ENCODE results near the gene ARID3C. TPM values are rescaled to one million over a fixed set of nuclear protein-coding genes. Genes with fewer than 3 reads are reported as not detected.
A peak's percentile ranks its signal among the peaks of the same experiment; 100 is the strongest.

ARID3C gene
- total RNA-seq, 1 donor from 2014 or later, result 0.23 TPM

DNA sequence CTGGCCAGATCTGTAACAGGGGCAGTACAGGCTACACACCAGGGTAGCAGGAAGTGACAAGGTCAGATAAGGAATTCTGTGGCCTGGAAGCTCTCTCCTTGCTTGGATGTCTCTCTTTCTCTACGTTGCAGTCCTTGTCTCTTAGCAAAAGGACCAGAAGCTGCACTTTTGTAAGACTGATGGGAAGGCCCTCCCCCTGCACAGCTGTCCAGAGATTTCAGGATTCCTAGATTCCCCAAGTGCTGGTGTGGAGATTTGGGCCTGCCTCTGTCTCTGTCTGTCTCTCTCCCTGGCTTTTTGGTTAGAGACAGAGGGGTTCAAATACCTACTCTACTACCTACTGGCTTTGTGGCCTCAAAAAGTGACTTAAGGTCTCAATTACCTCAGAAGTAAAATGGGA lies 29.3 kb downstream of the ARID3C start:
- no peak overlapping the region for H3K4me3 Mint-ChIP-seq
- no peak overlapping the region for H3K27ac Mint-ChIP-seq
- peaks cover 15% of the 10 kb centered on the region for H3K27me3 Mint-ChIP-seq (ENCODE audit: insufficient read depth)
- no peaks in the 10 kb centered on the region for H3K9me3 Mint-ChIP-seq
- H3K4me1 Mint-ChIP-seq (ENCODE audit: low read depth), result no peaks in the 10 kb centered on the region
- no peak for DNase-seq (ENCODE audit: low spot score)
- no peaks in the 10 kb centered on the region for H3K36me3 Mint-ChIP-seq (ENCODE audit: low read depth)
- intact Hi-C loops (cut with micrococcal nuclease), result no loop called here

DNA sequence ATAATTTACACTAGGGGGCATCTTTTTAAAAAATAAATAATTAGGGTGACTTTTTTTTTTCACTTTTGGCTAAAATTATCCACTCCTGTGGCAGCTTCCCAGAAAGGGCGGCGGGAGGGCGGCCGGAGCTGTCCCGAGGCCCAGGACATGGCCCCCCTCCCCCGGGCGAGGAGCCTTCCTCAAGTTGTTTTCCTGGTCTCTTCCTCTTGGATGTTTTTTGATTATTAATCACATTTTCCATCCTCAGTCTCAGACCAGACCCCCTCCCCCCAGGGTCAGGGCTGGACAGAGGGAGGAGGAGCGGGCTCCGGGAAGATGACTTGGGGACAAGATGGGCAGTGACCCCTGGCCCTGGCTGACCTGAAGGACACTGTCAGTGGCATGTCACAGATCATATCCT lies 34.7 kb downstream of the ARID3C start:
- intact Hi-C loops (cut with micrococcal nuclease), result loop anchor here (5.0 kb wide), 1 partner anchor 137 kb away; the partner anchor contains the start of genes DNAI1 and FAM219A
- Mint-ChIP-seq H3K36me3 (ENCODE audit: low read depth) (no peaks in the 10 kb centered on the region), H3K9me3 (no peaks in the 10 kb centered on the region), H3K27me3 (ENCODE audit: insufficient read depth) (peaks cover 43% of the 10 kb centered on the region), H3K4me1 (ENCODE audit: low read depth) (peaks cover 6% of the 10 kb centered on the region), H3K27ac (no peak overlapping the region), H3K4me3 (no peak overlapping the region)
- no peak for DNase-seq (ENCODE audit: low spot score)

DNA sequence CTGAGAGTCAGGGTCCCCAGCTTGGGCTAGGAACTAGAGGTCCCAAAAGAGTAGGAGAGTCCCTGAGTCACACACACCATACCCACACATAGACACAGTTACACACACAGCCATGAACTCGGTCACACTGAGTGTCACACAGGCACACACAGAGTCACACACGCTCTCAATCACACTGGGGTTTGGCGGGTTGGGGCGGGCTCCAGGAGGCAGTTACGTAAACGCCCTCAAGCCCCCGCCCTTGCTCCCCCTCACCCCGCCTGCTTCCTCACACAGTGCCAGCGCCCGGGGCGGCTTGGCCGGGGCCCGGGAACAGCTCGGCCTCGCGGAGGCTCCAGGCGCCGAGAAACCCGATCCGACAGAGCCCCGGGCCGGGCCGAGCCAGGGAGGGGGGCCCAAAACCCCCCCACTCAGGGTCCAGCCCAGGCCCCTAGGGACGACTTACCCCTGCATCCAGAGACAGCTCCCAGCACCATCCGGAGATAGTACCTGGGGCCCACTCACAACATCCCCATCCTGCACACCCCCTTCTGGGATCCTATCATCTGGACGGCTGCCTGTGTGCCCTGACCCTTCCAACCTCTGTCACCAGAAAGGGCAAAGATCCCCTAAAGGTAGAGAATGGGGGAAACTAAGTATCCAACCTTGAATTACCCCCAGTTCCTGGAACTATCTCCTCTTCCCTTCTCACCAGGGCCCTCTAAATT lies 35.8 kb downstream of the ARID3C start:
- no peak for DNase-seq (ENCODE audit: low spot score)
- intact Hi-C loops (cut with micrococcal nuclease), result loop anchor here (5.0 kb wide), 1 partner anchor 136 kb away; the partner anchor contains the start of genes DNAI1 and FAM219A
- H3K27me3 Mint-ChIP-seq (ENCODE audit: insufficient read depth), result peaks cover 54% of the 10 kb centered on the region
- peak overlapping the region; percentile 50 for H3K4me3 Mint-ChIP-seq
- H3K27ac Mint-ChIP-seq, result no peak overlapping the region
- no peaks in the 10 kb centered on the region for H3K9me3 Mint-ChIP-seq
- peaks cover 1% of the 10 kb centered on the region for H3K36me3 Mint-ChIP-seq (ENCODE audit: low read depth)
- peaks cover 15% of the 10 kb centered on the region for H3K4me1 Mint-ChIP-seq (ENCODE audit: low read depth)

DNA sequence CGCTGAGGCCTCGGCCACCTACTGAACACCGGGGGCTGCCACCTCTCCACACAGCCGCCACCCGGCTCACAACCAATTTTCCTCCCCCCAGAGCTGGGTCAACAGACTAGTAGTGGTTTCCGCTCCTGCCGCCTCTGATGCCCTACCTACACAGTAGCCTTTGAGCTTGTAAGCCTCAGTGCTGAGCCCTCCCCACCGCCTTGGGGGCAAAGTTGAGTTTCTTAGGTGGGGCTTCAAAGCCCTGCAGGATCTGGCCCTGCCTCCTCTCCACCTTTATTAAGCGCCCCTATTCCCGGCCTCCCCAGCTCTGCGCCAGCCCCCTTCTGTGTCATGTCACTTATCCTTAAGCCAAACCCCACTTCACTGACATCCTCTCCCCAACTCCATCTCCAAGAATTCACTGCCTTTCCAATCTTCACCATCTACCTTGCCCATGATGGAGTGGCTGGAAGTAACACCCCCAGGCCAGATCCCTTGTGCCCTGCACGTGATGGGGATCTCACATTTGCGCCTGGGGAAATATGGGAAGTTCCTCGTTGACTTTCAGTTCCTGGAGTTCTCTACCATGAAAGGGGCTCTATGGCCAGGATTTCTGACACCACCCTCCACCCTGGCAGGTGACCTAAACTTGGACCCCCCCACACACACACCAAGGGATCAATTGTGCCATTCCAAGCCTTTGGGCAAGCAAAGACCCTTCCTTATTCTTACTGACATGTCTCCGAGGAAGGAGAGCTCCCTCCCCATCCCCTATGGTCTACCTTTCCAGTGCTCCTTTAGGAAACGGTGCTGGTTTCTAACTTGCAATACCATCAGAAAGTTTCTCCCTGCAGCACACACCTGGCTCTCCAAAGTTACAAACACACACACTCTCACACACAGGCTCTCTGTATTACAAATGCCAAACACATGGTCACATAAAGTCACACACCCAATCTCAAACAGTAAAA lies 36.7 kb downstream of the ARID3C start:
- Mint-ChIP-seq H3K9me3 (no peaks in the 10 kb centered on the region), H3K36me3 (ENCODE audit: low read depth) (peaks cover 1% of the 10 kb centered on the region), H3K27me3 (ENCODE audit: insufficient read depth) (peaks cover 62% of the 10 kb centered on the region), H3K27ac (peak overlapping the region; percentile 12), H3K4me3 (peak overlapping the region; percentile 50), H3K4me1 (ENCODE audit: low read depth) (peaks cover 15% of the 10 kb centered on the region)
- DNase-seq (ENCODE audit: low spot score), result no peak
- intact Hi-C loops (cut with micrococcal nuclease), result loop anchor here (1.0 to 5.0 kb wide), 5 partner anchors 44 to 188 kb away; partner anchors contain the start of genes DNAI1, ENHO and FAM219A

DNA sequence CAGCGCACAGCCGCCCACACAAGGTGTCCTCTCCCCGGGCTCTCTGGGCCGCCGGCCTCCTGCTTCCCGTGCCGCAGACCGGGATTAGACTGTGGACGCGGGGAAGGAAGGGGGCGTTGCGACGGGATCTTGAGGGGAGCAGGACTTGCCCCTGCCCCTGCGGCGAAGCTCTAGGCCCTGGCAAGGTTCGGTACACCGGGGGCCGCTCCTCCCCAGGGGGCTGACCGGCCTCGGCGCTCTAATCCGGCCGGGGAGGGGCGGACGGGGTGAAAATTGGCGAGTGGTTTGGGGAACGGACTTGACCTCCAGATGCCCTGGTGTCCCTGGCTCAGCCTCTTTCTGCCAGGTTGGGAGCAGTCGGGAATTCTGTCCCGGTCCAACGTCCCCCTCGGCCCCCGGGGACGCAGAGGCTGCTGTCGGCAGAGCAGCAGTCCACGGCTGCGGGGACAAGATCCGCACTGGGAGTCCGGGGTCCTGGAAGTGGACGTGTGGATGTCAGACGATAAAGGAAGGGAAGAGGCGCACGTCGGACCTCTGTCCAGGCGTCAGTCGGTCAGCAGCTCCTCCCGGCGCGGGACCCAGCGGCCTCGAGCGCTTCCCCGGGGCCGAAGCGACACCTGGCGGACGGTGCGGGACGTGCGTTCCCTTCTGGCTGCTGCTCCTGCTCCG lies 37.5 kb downstream of the ARID3C start:
- Mint-ChIP-seq H3K36me3 (ENCODE audit: low read depth) (peaks cover 1% of the 10 kb centered on the region), H3K4me3 (peak overlapping the region; percentile 21), H3K9me3 (no peaks in the 10 kb centered on the region), H3K27me3 (ENCODE audit: insufficient read depth) (peaks cover 68% of the 10 kb centered on the region), H3K27ac (no peak overlapping the region), H3K4me1 (ENCODE audit: low read depth) (peaks cover 15% of the 10 kb centered on the region)
- intact Hi-C loops (cut with micrococcal nuclease), result loop anchor here (1.0 to 5.0 kb wide), 5 partner anchors 43 to 187 kb away; partner anchors contain the start of genes DNAI1, ENHO and FAM219A
- peak; percentile 67 for DNase-seq (ENCODE audit: low spot score)

DNA sequence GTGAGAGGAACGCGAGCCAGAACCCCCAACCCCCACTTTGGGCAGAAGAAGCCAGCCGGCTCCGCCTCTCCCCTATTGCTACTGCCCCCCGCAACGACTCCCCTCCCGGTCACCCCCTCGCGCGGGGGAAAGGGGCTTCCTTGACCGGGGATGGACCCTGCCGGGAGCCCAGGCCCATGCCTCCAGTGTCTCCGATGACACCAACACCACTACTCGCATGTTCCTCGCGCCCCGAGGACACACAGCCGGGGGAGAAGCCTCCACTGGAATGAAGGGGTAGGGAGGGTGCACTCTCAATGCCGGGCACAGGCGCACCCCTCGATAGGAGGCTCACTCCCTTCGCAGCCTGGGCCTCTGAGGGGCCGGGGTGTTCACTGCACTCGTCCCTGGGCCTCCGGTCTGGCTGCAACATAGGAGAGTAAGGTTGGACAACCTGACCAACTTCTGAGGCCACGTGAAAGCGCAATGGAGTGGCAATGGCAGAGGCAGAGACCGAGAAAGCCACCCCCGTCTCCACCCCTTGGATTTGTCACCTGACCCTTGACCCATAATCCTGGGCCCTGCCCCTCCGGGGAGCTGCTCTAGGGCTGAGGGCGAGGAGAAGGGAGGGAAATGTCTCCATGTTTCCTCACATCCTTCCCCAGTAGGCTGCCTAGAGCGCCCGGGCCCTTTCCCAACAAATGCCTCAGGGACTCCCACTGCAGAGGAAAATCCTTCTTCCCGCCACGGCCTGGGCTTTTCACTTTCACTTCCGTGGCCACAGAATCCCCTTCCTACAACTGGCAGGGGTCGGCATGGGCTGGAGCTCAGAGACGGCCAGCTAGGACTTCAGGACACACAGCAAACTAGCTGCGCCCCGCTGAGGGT lies 38.3 kb downstream of the ARID3C start:
- intact Hi-C loops (cut with micrococcal nuclease), result loop anchor here (1.0 to 5.0 kb wide), 5 partner anchors 42 to 186 kb away; partner anchors contain the start of genes DNAI1, ENHO and FAM219A
- Mint-ChIP-seq H3K27ac (no peak overlapping the region), H3K9me3 (no peaks in the 10 kb centered on the region), H3K4me1 (ENCODE audit: low read depth) (peaks cover 15% of the 10 kb centered on the region), H3K4me3 (peak overlapping the region; percentile 64), H3K27me3 (ENCODE audit: insufficient read depth) (peaks cover 69% of the 10 kb centered on the region), H3K36me3 (ENCODE audit: low read depth) (peaks cover 1% of the 10 kb centered on the region)
- DNase-seq (ENCODE audit: low spot score), result no peak

DNA sequence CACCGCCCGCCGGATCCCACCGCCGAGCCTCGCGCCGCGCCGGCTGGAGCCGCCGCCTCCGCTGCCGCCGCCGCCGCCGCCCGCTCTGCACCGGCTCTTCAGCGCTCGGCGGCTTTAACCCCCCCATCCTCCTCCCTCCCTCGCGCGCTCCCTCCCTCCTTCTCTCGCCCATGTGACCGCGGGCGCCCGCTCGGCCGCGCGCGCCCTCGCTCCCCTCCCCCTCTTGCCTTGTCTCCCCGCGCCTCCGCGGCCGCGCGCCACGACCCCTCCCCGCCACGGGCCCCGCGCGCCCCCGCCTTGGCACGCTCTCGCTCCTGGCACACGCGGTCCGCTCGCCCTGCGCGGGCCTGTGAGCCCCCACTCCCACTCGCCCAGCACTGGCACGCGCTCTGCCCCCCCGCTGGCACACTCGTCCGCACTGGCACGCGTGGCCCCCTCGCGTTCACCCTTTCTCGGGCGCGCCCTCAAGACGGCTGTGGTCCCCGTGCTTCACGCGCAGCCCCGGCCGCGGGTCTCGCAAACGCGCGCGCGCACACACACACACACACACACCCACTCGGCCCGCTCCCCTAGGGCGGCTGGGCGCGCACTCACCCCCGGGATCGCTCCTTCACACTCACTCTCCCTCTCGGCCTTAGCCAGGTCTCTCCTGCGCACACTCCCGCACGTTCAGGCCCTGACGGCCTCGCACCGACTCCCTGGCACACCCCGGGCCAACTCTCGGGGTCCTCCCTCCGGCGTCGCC lies 39.1 kb downstream of the ARID3C start, which contains the start of gene CNTFR:
Gene CNTFR (minus strand): TSS at position 89 of the 745 bp plus-strand sequence. CDS start 20,743 bp downstream, outside the sequence.
- Mint-ChIP-seq H3K27me3 (ENCODE audit: insufficient read depth) (peaks cover 74% of the 10 kb centered on the region), H3K9me3 (no peaks in the 10 kb centered on the region), H3K27ac (peak within 1 kb of the TSS; percentile 10), H3K4me3 (peak within 1 kb of the TSS; percentile 64), H3K4me1 (ENCODE audit: low read depth) (peaks cover 15% of the 10 kb centered on the region), H3K36me3 (ENCODE audit: low read depth) (peaks cover 1% of the 10 kb centered on the region)
- intact Hi-C loops (cut with micrococcal nuclease), result loop anchor here (2.0 to 5.0 kb wide), 2 partner anchors 67 to 133 kb away; partner anchors contain the start of genes DNAI1, ENHO and FAM219A
- DNase-seq (ENCODE audit: low spot score), result no peak

DNA sequence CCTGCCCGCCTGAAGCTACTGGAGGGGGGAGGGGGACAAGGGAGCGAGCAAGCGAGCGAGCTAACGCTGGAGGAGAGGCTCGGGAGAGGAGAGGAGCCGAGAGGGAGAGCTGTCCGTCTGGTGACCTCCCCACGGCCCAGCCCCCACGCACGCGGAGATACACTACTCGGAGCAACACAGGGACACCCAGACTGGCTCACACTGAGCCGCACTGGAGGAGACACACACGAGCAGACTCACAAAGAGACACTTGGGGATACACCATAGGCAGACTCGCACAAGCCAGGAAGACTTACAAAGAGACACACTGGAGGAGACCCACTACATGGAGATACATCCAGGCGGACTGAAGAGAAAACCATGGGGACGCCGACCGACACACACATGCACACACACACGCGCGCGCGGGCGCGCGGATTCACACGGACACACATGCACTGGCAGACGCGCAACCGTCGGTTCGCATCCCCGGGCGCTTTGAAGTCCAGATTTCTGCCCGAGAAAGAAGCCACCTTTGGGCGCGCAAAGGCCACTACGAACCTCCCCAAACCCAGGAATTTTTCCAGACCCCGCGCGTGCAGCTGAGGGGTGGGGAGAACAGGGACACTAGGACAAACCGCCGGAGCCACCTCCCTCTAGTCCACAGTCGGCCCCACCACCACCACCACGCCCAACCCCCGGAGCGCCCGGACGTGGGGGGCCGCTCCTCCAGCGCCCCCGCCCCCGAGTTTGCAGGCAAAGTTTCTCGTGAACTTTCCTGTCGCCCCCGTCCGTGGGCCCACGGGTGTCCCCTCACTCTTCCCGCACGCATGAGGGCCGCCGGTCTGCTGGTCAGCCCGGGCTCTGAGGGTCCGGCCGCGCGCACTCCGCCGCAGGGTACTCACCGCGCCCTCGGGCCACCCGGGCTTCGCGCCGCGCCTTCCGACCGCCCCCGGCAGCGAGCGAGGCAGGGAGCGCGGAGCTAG lies 39.9 kb downstream of the ARID3C start:
- peaks cover 1% of the 10 kb centered on the region for H3K36me3 Mint-ChIP-seq (ENCODE audit: low read depth)
- peaks cover 81% of the 10 kb centered on the region for H3K27me3 Mint-ChIP-seq (ENCODE audit: insufficient read depth)
- H3K9me3 Mint-ChIP-seq, result no peaks in the 10 kb centered on the region
- H3K4me1 Mint-ChIP-seq (ENCODE audit: low read depth), result peaks cover 15% of the 10 kb centered on the region
- H3K4me3 Mint-ChIP-seq, result peak overlapping the region; percentile 21
- no peak for DNase-seq (ENCODE audit: low spot score)
- intact Hi-C loops (cut with micrococcal nuclease), result no loop called here
- H3K27ac Mint-ChIP-seq, result peak overlapping the region; percentile 10

DNA sequence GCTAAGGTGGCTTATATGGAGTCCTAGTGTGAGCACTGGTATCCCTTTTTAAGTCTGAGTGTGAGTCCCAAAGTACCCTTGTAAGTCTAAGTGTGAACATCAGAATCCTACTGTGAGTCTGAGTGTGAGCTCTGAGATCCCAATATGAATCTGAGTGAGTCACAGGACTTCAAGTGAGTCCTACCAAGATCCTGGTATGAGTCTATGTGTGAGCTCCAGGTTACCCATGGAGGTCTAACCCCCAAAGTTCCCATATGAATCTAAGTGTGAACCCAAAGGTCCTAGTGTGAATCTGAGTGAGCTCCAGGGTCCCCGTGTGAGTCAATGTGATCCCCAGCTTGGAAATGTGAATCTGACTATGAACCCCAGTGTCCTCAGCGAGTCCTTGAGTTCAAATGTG lies 41.6 kb downstream of the ARID3C start:
- peaks cover 15% of the 10 kb centered on the region for H3K4me1 Mint-ChIP-seq (ENCODE audit: low read depth)
- H3K4me3 Mint-ChIP-seq, result no peak overlapping the region
- intact Hi-C loops (cut with micrococcal nuclease), result loop anchor here (1.0 kb wide), 1 partner anchor 9 kb away; no protein-coding TSS in a partner anchor
- no peaks in the 10 kb centered on the region for H3K9me3 Mint-ChIP-seq
- peaks cover 1% of the 10 kb centered on the region for H3K36me3 Mint-ChIP-seq (ENCODE audit: low read depth)
- H3K27me3 Mint-ChIP-seq (ENCODE audit: insufficient read depth), result peaks cover 73% of the 10 kb centered on the region
- H3K27ac Mint-ChIP-seq, result no peak overlapping the region
- DNase-seq (ENCODE audit: low spot score), result no peak

DNA sequence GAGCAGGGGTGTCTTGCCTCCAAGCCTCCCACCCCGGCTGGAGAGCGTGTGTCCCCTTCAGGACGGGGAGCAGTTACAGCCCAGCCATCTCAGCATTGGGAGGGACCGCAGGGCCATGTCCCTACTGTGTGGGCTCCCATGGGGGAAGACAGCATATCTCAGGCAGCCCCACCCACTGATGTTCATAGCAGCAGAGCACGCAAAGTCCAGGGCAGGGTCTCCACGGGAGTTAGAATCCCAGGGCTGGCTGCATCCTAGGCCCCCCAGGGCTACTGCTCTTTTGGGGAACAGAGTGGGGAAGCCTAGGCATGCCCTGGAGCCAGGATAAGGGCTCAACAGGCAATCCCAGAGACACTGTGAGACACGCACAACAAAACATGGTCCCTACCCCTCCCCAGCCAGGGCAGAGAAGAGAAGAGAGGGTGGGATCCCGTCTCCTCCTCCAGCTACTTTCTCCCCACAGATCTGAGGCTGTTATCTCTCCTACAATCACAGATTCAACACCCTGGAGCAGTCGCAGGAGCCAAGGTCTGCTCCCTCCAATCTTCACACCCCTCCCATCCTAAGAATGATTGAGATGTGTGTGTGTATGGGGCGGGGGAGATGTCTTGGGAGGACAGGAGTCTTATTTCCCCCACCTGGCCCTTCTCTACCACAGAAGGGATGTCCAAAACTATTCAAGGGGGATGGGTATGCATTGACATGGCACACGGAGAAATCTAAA lies 42.8 kb downstream of the ARID3C start:
- intact Hi-C loops (cut with micrococcal nuclease), result no loop called here
- no peak for DNase-seq (ENCODE audit: low spot score)
- Mint-ChIP-seq H3K4me3 (no peak overlapping the region), H3K9me3 (no peaks in the 10 kb centered on the region), H3K27me3 (ENCODE audit: insufficient read depth) (peaks cover 63% of the 10 kb centered on the region), H3K36me3 (ENCODE audit: low read depth) (peaks cover 1% of the 10 kb centered on the region), H3K27ac (no peak overlapping the region), H3K4me1 (ENCODE audit: low read depth) (peaks cover 15% of the 10 kb centered on the region)

Data from activated T-helper 1 cell treated with anti-CD3 and anti-CD28 coated beads, Interleukin-12 subunit alpha, Interleukin-12 subunit beta, Interleukin-2, Interleukin-4 antibody, amounts not matched to agents 30 ng/mL and 10 ng/mL and 1 ng/mL, durations not matched to agents 14 hours and 24 hours and 36 hours (primary cell).